Activated T-cell treated with anti-CD3 and anti-CD28 coated beads, Interleukin-2, amount 50 U/mL, for 24 hours (primary cell): ENCODE measurements around the gene WEE1.

Source experiments
- DNase-seq: peaks from one replicate; pipeline ENCODE4 v3.0.0-alpha.2; 2020
- H3K27ac Mint-ChIP-seq: 2 replicates; pipeline ENCODE4 v1.8.0; 2020; ENCODE audit warnings: mild to moderate bottlenecking, mixed read lengths
- H3K27me3 Mint-ChIP-seq: 2 replicates; pipeline ENCODE4 v1.8.0; 2020; ENCODE audit warnings: mixed read lengths
- H3K36me3 Mint-ChIP-seq: 2 replicates; pipeline ENCODE4 v1.8.0; 2020; ENCODE audit warnings: low read depth, mixed read lengths
- H3K4me1 Mint-ChIP-seq: 2 replicates; pipeline ENCODE4 v1.8.0; 2020; ENCODE audit warnings: low read depth, mixed read lengths
- H3K4me3 Mint-ChIP-seq: 2 replicates; pipeline ENCODE4 v1.8.0; 2020; ENCODE audit warnings: mild to moderate bottlenecking, moderate library complexity, mixed read lengths
- H3K9me3 Mint-ChIP-seq: 2 replicates; pipeline ENCODE4 v1.8.0; 2020; ENCODE audit warnings: mixed read lengths

Gene WEE1

DNA sequence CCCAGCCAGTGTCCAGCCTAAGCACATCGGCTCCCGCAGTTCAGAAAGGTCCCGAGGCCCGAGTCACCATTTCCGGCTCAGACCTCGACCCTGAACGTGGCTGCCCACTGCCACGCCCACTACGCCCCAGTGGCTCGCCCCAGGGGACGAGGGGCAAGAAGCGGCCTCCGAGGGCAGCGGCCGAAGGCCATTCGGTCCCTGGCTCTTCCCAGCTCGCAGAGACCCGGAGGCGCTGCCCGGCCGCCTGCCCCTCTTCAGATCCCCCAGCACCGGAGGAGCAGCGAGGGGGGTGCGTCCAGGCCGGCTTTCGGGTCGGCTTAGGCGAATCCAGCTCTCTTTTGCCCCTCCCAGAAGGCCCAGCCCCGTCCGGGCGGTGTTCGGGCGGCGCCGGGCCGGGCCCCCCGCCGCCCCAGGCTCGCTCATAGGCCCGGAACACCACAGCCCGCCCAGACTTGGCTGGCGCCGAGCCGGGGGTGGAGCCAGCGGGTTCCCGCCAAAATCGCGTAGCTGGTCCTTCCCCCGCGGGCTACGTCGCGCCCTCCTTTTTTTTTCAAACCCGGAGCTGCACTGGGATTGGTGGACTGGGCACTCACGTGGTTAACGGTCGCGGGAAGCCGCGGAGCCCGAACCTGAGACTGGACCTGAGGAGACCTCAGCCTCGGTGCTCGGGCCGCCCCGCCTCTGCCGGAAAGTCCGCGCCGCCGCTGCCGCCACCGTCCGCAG is at the start of gene WEE1:
Gene WEE1 (plus strand): TSS at position 619 of the 723 bp plus-strand sequence. CDS start 264 bp downstream, outside the sequence.
- Mint-ChIP-seq H3K27me3 (peaks cover 8% of the 10 kb centered on the region), H3K4me1 (peaks cover 48% of the 10 kb centered on the region), H3K36me3 (peaks cover 39% of the 10 kb centered on the region), H3K4me3 (peak within 1 kb of the TSS; percentile 95), H3K9me3 (no peaks in the 10 kb centered on the region), H3K27ac (peak within 1 kb of the TSS; percentile 91)
- peak; percentile 98 for DNase-seq

- Mint-ChIP-seq H3K36me3 (peaks cover 61% of the 10 kb centered on the region), H3K27me3 (no peaks in the 10 kb centered on the region), H3K9me3 (no peaks in the 10 kb centered on the region), H3K4me1 (no peaks in the 10 kb centered on the region), H3K4me3 (no peak overlapping the region), H3K27ac (no peak overlapping the region)
- no peak for DNase-seq
Observed at GRCh38 chr11:9524001-9524400, 49.5 kb upstream of the WEE1 start.

DNA sequence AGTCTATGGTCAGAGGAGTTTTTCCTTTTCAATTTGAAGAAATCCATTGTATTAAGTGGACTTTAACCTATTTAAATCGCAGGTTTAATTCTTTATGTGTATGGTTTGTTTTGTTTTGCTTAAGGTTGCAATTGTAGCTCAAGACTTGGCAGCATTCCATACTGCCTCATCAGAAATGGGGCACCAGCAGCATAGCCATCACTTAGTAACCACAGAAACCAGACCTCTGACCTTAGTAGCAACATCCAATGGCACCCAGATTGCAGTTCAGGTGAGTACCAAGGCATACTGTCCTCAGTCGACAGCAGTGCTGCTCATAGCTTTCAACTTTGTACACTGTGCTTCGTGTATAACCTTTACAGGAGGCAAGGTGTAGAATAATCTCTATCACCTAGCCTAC is 48.4 kb upstream of the WEE1 start:
- DNase-seq, result no peak
- no peaks in the 10 kb centered on the region for H3K27me3 Mint-ChIP-seq
- H3K36me3 Mint-ChIP-seq, result peaks cover 54% of the 10 kb centered on the region
- H3K4me3 Mint-ChIP-seq, result no peak overlapping the region
- no peak overlapping the region for H3K27ac Mint-ChIP-seq
- no peaks in the 10 kb centered on the region for H3K9me3 Mint-ChIP-seq
- H3K4me1 Mint-ChIP-seq, result no peaks in the 10 kb centered on the region

DNA sequence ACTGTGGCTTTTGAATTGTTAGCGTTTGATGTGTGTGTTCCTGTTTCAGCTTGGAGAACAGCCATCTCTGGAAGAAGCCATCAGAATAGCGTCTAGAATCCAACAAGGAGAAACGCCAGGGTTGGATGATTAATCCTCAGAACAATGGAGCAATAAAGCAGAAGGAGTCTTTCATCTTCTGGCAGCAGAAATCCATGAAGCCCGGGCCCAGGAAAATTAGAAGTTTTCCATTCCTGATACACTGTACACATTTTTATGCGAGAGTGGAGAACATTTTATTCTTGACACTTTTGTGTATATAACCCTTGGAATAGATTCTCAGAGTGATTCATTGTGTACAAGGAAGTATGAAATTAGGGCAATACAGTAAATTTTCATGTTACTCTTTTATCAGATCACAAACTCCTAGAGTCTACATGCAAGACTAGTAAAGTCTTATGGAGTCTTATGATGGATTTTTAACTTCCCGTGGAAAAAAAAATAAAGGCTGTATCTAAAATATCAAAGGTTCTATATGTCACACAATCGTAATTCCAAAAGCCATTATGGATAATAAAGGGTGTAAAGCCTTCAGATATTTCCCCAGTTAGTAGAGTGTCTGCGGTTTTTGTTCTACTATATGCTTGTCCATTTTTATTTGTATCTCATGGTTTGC is 45.9 kb upstream of the WEE1 start:
- no peaks in the 10 kb centered on the region for H3K4me1 Mint-ChIP-seq
- H3K27me3 Mint-ChIP-seq, result no peaks in the 10 kb centered on the region
- peaks cover 39% of the 10 kb centered on the region for H3K36me3 Mint-ChIP-seq
- H3K9me3 Mint-ChIP-seq, result no peaks in the 10 kb centered on the region
- H3K27ac Mint-ChIP-seq, result no peak overlapping the region
- no peak overlapping the region for H3K4me3 Mint-ChIP-seq
- DNase-seq, result no peak

DNA sequence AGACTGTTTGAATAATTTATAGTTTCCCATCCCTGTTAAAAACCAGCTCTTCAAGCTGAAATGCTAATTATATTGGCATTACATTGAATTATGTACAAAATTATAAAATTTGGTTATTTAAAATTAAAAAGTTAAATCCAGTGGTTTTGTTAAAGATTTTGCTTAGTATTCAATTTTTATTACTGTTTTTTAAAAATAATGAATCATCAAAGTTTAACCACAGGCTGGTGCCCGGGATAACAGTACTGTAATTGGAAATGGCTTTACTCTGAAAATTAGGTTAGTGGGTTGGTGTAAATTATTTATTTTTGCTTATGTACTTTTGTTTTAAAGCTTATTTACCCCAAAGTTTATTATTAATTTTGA is 45.4 kb upstream of the WEE1 start:
- Mint-ChIP-seq H3K36me3 (peaks cover 36% of the 10 kb centered on the region), H3K4me3 (no peak overlapping the region), H3K4me1 (no peaks in the 10 kb centered on the region), H3K9me3 (no peaks in the 10 kb centered on the region), H3K27ac (no peak overlapping the region), H3K27me3 (no peaks in the 10 kb centered on the region)
- no peak for DNase-seq

DNA sequence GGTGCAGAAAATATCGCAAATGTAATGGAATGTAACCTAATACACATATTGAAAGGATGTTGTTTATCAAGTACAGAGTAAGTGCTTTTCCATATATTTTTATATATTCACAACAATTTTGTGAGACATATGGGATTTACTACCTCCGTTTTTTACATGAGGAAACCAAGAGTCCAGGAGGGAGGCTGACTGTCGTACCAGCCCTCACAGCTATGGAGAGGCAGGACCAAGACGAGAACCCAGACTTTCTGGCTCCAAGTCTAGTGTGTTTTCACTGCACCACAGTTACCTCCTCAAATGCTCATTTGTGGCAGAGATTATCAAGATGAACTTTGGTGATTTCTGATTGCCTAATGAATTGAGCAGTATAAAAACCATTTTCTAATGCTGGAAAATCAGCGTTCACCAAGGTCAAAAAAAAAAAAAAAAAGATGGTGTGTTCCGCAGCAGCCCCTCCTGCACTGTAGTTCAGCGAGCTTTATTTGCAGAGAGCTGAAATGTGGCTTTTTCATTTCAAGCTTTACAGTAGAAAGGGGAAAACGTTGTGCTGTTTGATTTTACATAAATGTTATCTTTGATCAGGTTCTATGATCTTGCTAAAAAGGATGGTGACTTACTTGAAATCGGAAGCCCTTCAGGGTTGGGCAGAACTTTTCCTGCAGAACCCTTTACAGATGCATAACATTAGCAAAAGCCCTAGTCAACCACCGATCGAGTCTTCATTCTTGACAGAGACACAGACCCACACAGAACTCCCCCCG is 44.7 kb upstream of the WEE1 start:
- H3K4me3 Mint-ChIP-seq, result no peak overlapping the region

DNA sequence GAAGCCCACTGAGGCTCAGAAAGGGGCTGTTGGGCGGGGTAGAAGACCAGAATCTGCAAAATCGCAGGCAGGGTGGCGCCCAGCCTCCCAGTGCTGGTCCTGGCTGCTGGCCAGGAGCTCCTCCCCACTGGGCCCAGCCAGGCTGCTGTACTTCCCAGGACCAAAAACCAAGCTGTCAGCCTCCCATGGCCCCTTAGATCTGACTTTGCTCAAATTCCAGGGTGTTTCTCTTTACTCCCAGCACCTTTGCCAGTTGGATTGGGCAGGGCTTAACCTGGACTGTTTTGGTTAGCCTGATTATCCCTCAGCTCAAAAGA is 44.2 kb upstream of the WEE1 start:
- no peak for DNase-seq
- no peak overlapping the region for H3K27ac Mint-ChIP-seq
- no peaks in the 10 kb centered on the region for H3K4me1 Mint-ChIP-seq
- no peaks in the 10 kb centered on the region for H3K27me3 Mint-ChIP-seq
- no peak overlapping the region for H3K4me3 Mint-ChIP-seq
- no peaks in the 10 kb centered on the region for H3K9me3 Mint-ChIP-seq
- peaks cover 32% of the 10 kb centered on the region for H3K36me3 Mint-ChIP-seq

More for the DNA sequence above, 44.7 kb upstream of the WEE1 start:
- Mint-ChIP-seq H3K27ac (no peak overlapping the region), H3K4me1 (no peaks in the 10 kb centered on the region), H3K27me3 (no peaks in the 10 kb centered on the region), H3K9me3 (no peaks in the 10 kb centered on the region), H3K36me3 (peaks cover 35% of the 10 kb centered on the region)
- no peak for DNase-seq

GRCh38 chr11:9530020-9530621 is 43.3 kb upstream of the WEE1 start:
- peaks cover 25% of the 10 kb centered on the region for H3K36me3 Mint-ChIP-seq
- H3K9me3 Mint-ChIP-seq, result no peaks in the 10 kb centered on the region

DNA sequence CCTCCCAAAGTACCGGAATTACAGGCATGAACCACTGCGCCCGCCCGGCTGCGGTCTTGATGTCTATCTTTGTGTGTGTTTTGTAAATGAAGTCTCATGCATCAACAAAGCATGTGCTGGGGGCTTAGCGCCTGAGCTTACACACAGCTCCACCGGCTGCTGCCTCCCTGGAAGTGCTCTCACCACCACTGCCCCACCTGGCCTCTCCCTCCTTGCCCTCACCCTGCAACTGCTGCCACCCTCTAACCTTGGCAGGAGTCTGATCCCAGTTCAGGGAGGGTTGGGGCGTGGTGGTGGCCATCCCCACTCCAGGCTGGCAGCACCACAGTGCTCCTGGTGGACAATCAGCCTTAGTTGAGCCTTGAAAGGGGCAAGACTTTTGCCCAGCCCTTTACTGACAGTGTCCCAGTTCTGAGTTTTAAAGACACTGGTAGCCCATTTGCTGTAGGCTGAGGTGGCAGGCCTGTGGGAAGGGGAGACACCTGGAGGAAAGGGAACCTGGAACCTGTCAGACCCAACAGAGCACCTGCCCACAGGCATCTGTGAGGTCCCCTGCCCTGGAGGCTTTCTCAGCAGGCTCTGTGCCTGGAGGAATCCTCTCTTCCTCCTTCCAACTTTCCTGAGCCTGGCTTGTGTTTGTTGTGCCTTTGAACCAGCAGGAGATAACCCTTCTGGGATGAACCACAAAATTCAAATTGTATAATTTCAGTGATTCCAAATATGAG is 42.4 kb upstream of the WEE1 start:
- H3K36me3 Mint-ChIP-seq, result peaks cover 18% of the 10 kb centered on the region
- H3K4me1 Mint-ChIP-seq, result no peaks in the 10 kb centered on the region
- H3K27me3 Mint-ChIP-seq, result no peaks in the 10 kb centered on the region
- H3K27ac Mint-ChIP-seq, result no peak overlapping the region
- H3K4me3 Mint-ChIP-seq, result no peak overlapping the region
- H3K9me3 Mint-ChIP-seq, result no peaks in the 10 kb centered on the region
- no peak for DNase-seq

More at GRCh38 chr11:9530020-9530621, 43.3 kb upstream of the WEE1 start:
- no peak for DNase-seq
- no peaks in the 10 kb centered on the region for H3K4me1 Mint-ChIP-seq
- no peak overlapping the region for H3K4me3 Mint-ChIP-seq
- H3K27me3 Mint-ChIP-seq, result no peaks in the 10 kb centered on the region
- H3K27ac Mint-ChIP-seq, result no peak overlapping the region

DNA sequence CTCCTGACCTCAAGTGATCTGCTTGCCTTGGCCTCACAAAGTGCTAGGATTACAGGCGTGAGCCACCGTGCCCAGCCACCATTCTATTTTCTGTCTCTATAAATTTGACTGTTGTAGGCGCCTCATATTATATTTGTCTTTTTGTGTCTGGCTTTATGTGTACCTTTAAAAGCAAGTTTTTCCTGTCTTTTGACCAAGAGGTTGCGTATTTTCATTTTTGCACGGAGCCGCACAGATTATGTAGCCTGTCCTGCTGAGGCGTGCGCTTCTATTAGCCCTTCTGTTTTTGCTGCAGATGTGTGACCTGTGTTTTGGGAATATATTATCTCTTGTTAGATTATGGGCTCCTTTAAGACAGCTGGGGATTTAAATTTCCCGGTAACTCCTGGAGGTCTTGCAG is 40.4 kb upstream of the WEE1 start:
- no peaks in the 10 kb centered on the region for H3K9me3 Mint-ChIP-seq
- H3K4me1 Mint-ChIP-seq, result no peaks in the 10 kb centered on the region
- no peaks in the 10 kb centered on the region for H3K27me3 Mint-ChIP-seq
- no peak overlapping the region for H3K27ac Mint-ChIP-seq
- H3K36me3 Mint-ChIP-seq, result peaks cover 5% of the 10 kb centered on the region
- no peak for DNase-seq
- no peak overlapping the region for H3K4me3 Mint-ChIP-seq

- H3K27ac Mint-ChIP-seq, result no peak overlapping the region
- no peaks in the 10 kb centered on the region for H3K27me3 Mint-ChIP-seq
- no peak overlapping the region for H3K4me3 Mint-ChIP-seq
- H3K4me1 Mint-ChIP-seq, result no peaks in the 10 kb centered on the region
- no peak for DNase-seq
- H3K36me3 Mint-ChIP-seq, result peaks cover under 1% of the 10 kb centered on the region
- no peaks in the 10 kb centered on the region for H3K9me3 Mint-ChIP-seq
Observed at GRCh38 chr11:9533736-9534473, 39.6 kb upstream of the WEE1 start.

DNA sequence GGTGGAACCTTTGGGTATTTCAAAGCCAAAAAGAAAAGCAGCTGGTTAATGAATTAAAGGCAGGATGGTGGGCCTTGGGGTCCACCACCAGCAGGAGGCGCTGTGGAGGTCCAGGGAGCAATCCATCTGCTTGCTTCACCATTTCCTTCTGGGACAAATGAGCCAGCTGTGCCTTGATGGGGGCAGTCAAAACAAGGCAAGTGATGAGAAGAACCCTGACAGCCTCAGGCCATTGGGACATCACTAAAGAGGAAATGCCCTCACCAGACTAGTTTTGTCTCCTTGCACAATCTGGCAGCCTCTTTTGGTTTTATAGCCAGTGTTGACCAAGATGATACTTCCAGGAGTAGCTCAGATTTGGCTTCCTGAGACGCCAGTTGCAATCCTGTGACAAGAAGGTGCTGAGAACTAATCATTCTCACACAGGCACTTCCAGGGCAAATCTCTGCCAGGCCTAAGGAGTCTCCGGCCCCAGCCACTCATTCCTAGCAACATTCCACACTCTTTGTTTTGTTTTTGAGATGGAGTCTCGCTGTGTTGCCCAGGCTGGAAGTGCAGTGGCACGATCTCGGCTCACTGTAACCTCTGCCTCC is 38.2 kb upstream of the WEE1 start:
- Mint-ChIP-seq H3K4me3 (no peak overlapping the region), H3K9me3 (no peaks in the 10 kb centered on the region), H3K27me3 (no peaks in the 10 kb centered on the region), H3K36me3 (no peaks in the 10 kb centered on the region), H3K27ac (no peak overlapping the region), H3K4me1 (no peaks in the 10 kb centered on the region)
- peak; percentile 87 for DNase-seq

GRCh38 chr11:9538548-9538947 is 34.9 kb upstream of the WEE1 start:
- no peaks in the 10 kb centered on the region for H3K4me1 Mint-ChIP-seq
- H3K27ac Mint-ChIP-seq, result no peak overlapping the region
- no peak overlapping the region for H3K4me3 Mint-ChIP-seq
- H3K9me3 Mint-ChIP-seq, result no peaks in the 10 kb centered on the region
- no peaks in the 10 kb centered on the region for H3K36me3 Mint-ChIP-seq
- no peak for DNase-seq
- H3K27me3 Mint-ChIP-seq, result no peaks in the 10 kb centered on the region
